Body of pancreas (tissue), 4 donors: ENCODE results near the gene USP40. TPM values are rescaled to one million over a fixed set of nuclear protein-coding genes. Genes with fewer than 3 reads are reported as not detected.
A peak's percentile ranks its signal among the peaks of the same experiment; 100 is the strongest.

Experiments used
- ATAC-seq: fragments of 150-250 bp; one replicate; pipeline ENCODE4 v1.9.1; 2016
- DNase-seq, 4 donors: peaks; one replicate each; pipeline ENCODE4 v3.0.0-alpha.2; 2019
- H3K27ac ChIP-seq, 4 donors: fragments of 200-600 bp; sonication (generic); 1 replicate in 3 of 4; 2 replicates in 1 of 4; pipeline versions ENCODE4 v1.5.1 to v1.6.1; 2016 to 2019; ENCODE audit warnings: mild to moderate bottlenecking in 1 of 4, mixed read lengths in 1 of 4, moderate library complexity in 1 of 4
- H3K27me3 ChIP-seq, 2 donors: fragments of 200-600 bp; sonication (generic); one replicate each; pipeline ENCODE4 v1.6.0; 2016; ENCODE audit warnings: mild to moderate bottlenecking in 1 of 2
- H3K36me3 ChIP-seq, 2 donors: fragments of 200-600 bp; sonication (generic); replicated peaks in 1 of 2; 2 replicates each; pipeline ENCODE4 v1.5.1; 2016; ENCODE audit warnings: low read depth in 2 of 2; ENCODE audit not compliant: insufficient read depth in 1 of 2
- H3K4me1 ChIP-seq: fragments of 200-600 bp; sonication (generic); one replicate; pipeline ENCODE4 v1.6.0; 2016
- H3K4me3 ChIP-seq, 2 donors: fragments of 200-600 bp; sonication (generic); 1 replicate in 1 of 2; 2 replicates in 1 of 2; pipeline ENCODE4 v1.5.1; 2016 to 2019
- H3K9me3 ChIP-seq, 3 donors: fragments of 200-600 bp; sonication (generic); 1 replicate in 2 of 3; 2 replicates in 1 of 3; pipeline ENCODE4 v1.5.1; 2016
- POLR2A ChIP-seq, 3 donors: fragments of 450-650 bp; IDR thresholded peaks; one replicate each; pipeline ENCODE4 v1.6.1; 2016; ENCODE audit warnings: antibody characterized with exemption in 3 of 3, mild to moderate bottlenecking in 2 of 3
- WGBS, 2 donors: methylation state at CpG; one replicate each; pipeline ENCODE4 v1.1.5; 2017; 5-methylcytosine and 5-hydroxymethylcytosine counted together
- intact Hi-C: fragments of 100-400 bp; cut with DNase I; formaldehyde crosslinking; loops from one replicate; pipeline ENCODE4 v1.15.1; 2023
- total RNA-seq, 2 donors: library from RNA; depleted of rRNA; stranded (reverse); fragments of >200 nt; gene quantifications; one replicate each; pipeline ENCODE4 v1.1.0, GENCODE V29; 2016
- TF ChIP-seq, protein P1 (sequence below), 7 experiments: fragments of 450-650 bp in 4 of 7; fragments of 200-600 bp in 3 of 7; sonication (generic) in 3 of 7; IDR thresholded peaks; one replicate each; pipeline ENCODE4 v1.5.1; 2016 to 2019; ENCODE audit warnings: antibody characterized with exemption in 7 of 7

Gene USP40
- total RNA-seq, 2 donors from 2014 or later: 34.9 to 38.9 TPM

GRCh38 chr2:233466991-233467603, 99.5 kb downstream of the USP40 start:
- no peaks in the 10 kb centered on the region for H3K4me1 ChIP-seq
- H3K36me3 ChIP-seq: peaks cover 0 to 5% of the 10 kb centered on the region in 2 donors
- no peaks in the 10 kb centered on the region for H3K9me3 ChIP-seq
- no peaks in the 10 kb centered on the region for H3K27me3 ChIP-seq
- no peak for ATAC-seq
- H3K4me3 ChIP-seq: no peak overlapping the region
- DNase-seq: peak in 1 of 4 donors; percentile 2
- H3K27ac ChIP-seq: no peak overlapping the region
- 87 to 92% methylated on average over 17 to 19 of the region's 20 CpGs for WGBS, 2 donors
- no peak for TF ChIP-seq POLR2A (IDR thresholded peaks at IDR 0.05)
- TF ChIP-seq, protein P1, sequence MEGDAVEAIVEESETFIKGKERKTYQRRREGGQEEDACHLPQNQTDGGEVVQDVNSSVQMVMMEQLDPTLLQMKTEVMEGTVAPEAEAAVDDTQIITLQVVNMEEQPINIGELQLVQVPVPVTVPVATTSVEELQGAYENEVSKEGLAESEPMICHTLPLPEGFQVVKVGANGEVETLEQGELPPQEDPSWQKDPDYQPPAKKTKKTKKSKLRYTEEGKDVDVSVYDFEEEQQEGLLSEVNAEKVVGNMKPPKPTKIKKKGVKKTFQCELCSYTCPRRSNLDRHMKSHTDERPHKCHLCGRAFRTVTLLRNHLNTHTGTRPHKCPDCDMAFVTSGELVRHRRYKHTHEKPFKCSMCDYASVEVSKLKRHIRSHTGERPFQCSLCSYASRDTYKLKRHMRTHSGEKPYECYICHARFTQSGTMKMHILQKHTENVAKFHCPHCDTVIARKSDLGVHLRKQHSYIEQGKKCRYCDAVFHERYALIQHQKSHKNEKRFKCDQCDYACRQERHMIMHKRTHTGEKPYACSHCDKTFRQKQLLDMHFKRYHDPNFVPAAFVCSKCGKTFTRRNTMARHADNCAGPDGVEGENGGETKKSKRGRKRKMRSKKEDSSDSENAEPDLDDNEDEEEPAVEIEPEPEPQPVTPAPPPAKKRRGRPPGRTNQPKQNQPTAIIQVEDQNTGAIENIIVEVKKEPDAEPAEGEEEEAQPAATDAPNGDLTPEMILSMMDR (IDR thresholded peaks at IDR 0.05): no peak
- intact Hi-C loops: no loop called here

DNA sequence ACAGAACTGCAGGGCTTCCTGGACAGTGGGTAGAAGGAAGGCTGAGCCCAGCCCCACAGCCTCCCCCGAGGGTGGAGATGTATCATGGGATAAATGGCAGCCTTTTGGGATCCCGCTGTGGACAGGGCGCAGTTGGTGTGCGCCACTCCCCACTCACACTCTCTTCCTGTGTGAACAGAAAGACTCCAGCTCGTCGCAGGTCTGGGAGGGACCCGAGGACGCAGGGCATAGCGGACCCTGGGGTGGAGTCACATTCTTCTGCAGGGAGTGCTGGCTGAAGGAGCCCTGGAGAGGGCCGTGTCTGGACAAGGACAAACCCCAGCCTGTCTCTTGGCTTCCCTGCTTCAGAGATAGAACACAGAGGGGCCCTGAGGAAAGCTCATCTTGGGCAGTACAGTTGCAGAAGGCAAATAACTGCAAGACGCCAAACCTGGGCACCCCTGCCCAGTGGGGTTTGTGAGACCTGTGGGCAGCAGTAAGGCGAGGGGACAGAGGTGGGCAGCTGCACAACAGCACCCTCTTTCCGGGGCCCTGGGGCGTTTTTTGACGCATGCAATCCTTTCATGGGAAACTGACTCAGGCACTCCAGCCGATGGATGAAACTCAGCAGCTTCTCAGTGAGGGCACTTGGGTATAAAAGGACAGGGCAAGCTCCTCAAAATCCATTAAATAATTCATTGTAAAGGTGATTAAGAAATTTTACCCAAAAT, 101.9 kb downstream of the USP40 start:
- TF ChIP-seq POLR2A (IDR thresholded peaks at IDR 0.05): no peak
- TF ChIP-seq, protein P1 (IDR thresholded peaks at IDR 0.05): no peak
- 91% methylated on average over 7 to 16 of the region's 16 CpGs for WGBS, 2 donors
- ATAC-seq (no peak), DNase-seq (peak in 1 of 4 donors; percentile 2)
- H3K4me3 ChIP-seq: no peak overlapping the region
- no peaks in the 10 kb centered on the region for H3K27me3 ChIP-seq
- no peak overlapping the region for H3K27ac ChIP-seq
- H3K9me3 ChIP-seq: no peaks in the 10 kb centered on the region
- peaks cover 0 to 5% of the 10 kb centered on the region in 2 donors for H3K36me3 ChIP-seq
- intact Hi-C loops: no loop called here
- no peaks in the 10 kb centered on the region for H3K4me1 ChIP-seq

- no peaks in the 10 kb centered on the region for H3K9me3 ChIP-seq
- no peaks in the 10 kb centered on the region for H3K27me3 ChIP-seq
- 85 to 89% methylated on average over 4 to 19 of the region's 19 CpGs for WGBS, 2 donors
- intact Hi-C loops: no loop called here
- peaks cover 0 to 5% of the 10 kb centered on the region in 2 donors for H3K36me3 ChIP-seq
- no peak overlapping the region for H3K27ac ChIP-seq
- H3K4me1 ChIP-seq: no peaks in the 10 kb centered on the region
- TF ChIP-seq POLR2A (IDR thresholded peaks at IDR 0.05): no peak
- TF ChIP-seq, protein P1 (IDR thresholded peaks at IDR 0.05): no peak
- ATAC-seq: no peak
- DNase-seq: peak in 1 of 4 donors; percentile 1
- no peak overlapping the region for H3K4me3 ChIP-seq
These were observed 102.5 kb downstream of the USP40 start for GRCh38 chr2:233464056-233464455.

GRCh38 chr2:233463586-233463985, 103.0 kb downstream of the USP40 start:
- 88 to 96% methylated on average over 16 of the region's 16 CpGs for WGBS, 2 donors
- Histone ChIP-seq H3K9me3 (no peaks in the 10 kb centered on the region), H3K4me1 (no peaks in the 10 kb centered on the region), H3K4me3 (no peak overlapping the region), H3K27me3 (no peaks in the 10 kb centered on the region), H3K27ac (no peak overlapping the region), H3K36me3 (peaks cover 0 to 5% of the 10 kb centered on the region in 2 donors)
- TF ChIP-seq, protein P1 (IDR thresholded peaks at IDR 0.05): no peak
- TF ChIP-seq POLR2A (IDR thresholded peaks at IDR 0.05): no peak
- intact Hi-C loops: no loop called here
- DNase-seq: no peak
- no peak for ATAC-seq
